Activated CD4-positive, alpha-beta memory T cell treated with anti-CD3 and anti-CD28 coated beads, Interleukin-2, amount 10 ng/mL, durations not matched to agents 7 days and 5 days (primary cell): Measurements from ENCODE around the gene ZNF593. TPM values are rescaled to one million over a fixed set of nuclear protein-coding genes. Genes with fewer than 3 reads are reported as not detected.
A peak's percentile ranks its signal among the peaks of the same experiment; 100 is the strongest.

ENCODE experiments used
- CTCF ChIA-PET: fragments of 350-600 bp; sonication (Branson Sonifier 250); formaldehyde crosslinking; loops from one replicate; lab custom pipeline; 2021; ENCODE audit warnings: antibody characterized with exemption, inconsistent platforms; lab: Charles Lee
- POLR2A ChIA-PET: fragments of 350-600 bp; sonication (Branson Sonifier 250); formaldehyde crosslinking; loops from one replicate; lab custom pipeline; 2021; ENCODE audit warnings: antibody characterized with exemption; lab: Charles Lee
- DNase-seq: peaks from one replicate; pipeline ENCODE4 v3.0.0-alpha.2; 2020
- H3K27ac Mint-ChIP-seq: one replicate; pipeline ENCODE4 v1.8.0; 2021; ENCODE audit warnings: mild to moderate bottlenecking, mixed read lengths
- H3K27me3 Mint-ChIP-seq: one replicate; pipeline ENCODE4 v1.8.0; 2021; ENCODE audit warnings: mixed read lengths
- H3K36me3 Mint-ChIP-seq: one replicate; pipeline ENCODE4 v1.8.0; 2021; ENCODE audit warnings: low read depth, mixed read lengths
- H3K4me1 Mint-ChIP-seq: one replicate; pipeline ENCODE4 v1.8.0; 2021; ENCODE audit warnings: mixed read lengths
- H3K4me3 Mint-ChIP-seq: one replicate; pipeline ENCODE4 v1.8.0; 2021; ENCODE audit warnings: mild to moderate bottlenecking, mixed read lengths
- H3K9me3 Mint-ChIP-seq: one replicate; pipeline ENCODE4 v1.8.0; 2021; ENCODE audit warnings: mixed read lengths
- total RNA-seq, 2 experiments: library from RNA; stranded (reverse); gene quantifications; one replicate each; pipeline ENCODE4 v1.2.3, GENCODE V29; 2021

Gene ZNF593
- total RNA-seq, 2 experiments from 2014 or later, result 20.3 to 22.9 TPM

DNA sequence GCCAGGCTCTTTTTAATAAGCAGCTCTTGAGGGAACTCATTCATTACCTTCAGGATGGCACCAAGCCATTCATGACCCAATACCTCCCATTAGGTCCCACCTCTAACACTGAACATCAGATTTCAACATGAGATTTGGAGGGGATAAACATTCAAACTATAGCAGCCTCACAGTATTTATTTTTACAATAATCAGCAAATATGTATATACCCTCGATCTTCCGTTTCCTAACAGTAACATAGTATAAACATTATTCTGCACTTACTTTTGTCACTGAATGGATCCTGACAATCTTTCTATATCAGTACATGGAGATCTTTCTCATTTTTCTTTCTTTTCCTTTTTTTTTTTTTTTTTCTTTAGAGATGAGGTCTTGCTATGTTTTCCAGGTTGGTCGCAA lies 26.1 kb downstream of the ZNF593 start:
- Mint-ChIP-seq H3K27ac (no peak overlapping the region), H3K27me3 (peaks cover 14% of the 10 kb centered on the region), H3K36me3 (no peaks in the 10 kb centered on the region), H3K4me1 (peaks cover 32% of the 10 kb centered on the region), H3K4me3 (no peak overlapping the region), H3K9me3 (no peaks in the 10 kb centered on the region)
- ChIA-PET POLR2A (no interaction called here), CTCF (interaction anchor here (0.7 to 1.4 kb wide), 3 partner anchors 26 to 222 kb away, joined by 3 to 5 read pairs (median 5); partner anchors contain the start of genes CEP85 and ZNF593)
- no peak for DNase-seq

GRCh38 chr1:26197301-26197700 lies 27.6 kb downstream of the ZNF593 start:
- ChIA-PET CTCF (interaction anchor here (0.6 to 1.1 kb wide), 2 partner anchors 26 to 37 kb away, joined by 3 to 5 read pairs; partner anchors contain the start of genes CEP85 and ZNF593OS), POLR2A (no interaction called here)
- peaks cover 36% of the 10 kb centered on the region for H3K4me1 Mint-ChIP-seq
- peaks cover 12% of the 10 kb centered on the region for H3K27me3 Mint-ChIP-seq
- H3K4me3 Mint-ChIP-seq, result no peak overlapping the region
- H3K27ac Mint-ChIP-seq, result no peak overlapping the region
- H3K9me3 Mint-ChIP-seq, result no peaks in the 10 kb centered on the region
- H3K36me3 Mint-ChIP-seq, result no peaks in the 10 kb centered on the region
- DNase-seq, result no peak

DNA sequence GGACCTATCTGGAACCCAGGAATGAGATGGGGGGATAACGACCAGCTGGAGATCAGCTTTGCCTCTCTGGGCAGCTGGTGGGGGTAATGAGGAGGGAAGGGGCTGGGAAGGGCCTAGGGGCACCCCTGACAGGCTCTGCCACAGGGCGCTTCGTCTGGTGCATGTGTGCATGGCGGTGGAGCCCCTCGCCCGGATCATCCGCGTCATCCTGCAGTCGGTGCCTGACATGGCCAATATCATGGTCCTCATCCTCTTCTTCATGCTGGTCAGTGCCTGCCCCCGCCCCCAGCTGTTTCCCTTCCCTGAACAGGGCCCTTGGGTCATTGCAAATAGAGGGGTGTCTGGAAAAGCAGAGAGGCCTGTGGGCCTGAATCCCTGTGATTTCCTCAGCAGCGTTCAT lies 28.1 kb downstream of the ZNF593 start:
- Mint-ChIP-seq H3K36me3 (no peaks in the 10 kb centered on the region), H3K27me3 (peaks cover 12% of the 10 kb centered on the region), H3K27ac (no peak overlapping the region), H3K4me1 (peaks cover 41% of the 10 kb centered on the region), H3K9me3 (no peaks in the 10 kb centered on the region), H3K4me3 (no peak overlapping the region)
- ChIA-PET CTCF (interaction anchor here (0.6 to 1.1 kb wide), 2 partner anchors 26 to 36 kb away, joined by 3 to 5 read pairs; partner anchors contain the start of genes CEP85 and ZNF593OS), POLR2A (no interaction called here)
- no peak for DNase-seq

GRCh38 chr1:26200413-26200812 lies 30.7 kb downstream of the ZNF593 start:
- H3K27ac Mint-ChIP-seq, result peak overlapping the region; percentile 62
- peaks cover 5% of the 10 kb centered on the region for H3K27me3 Mint-ChIP-seq
- no peak overlapping the region for H3K4me3 Mint-ChIP-seq
- H3K36me3 Mint-ChIP-seq, result no peaks in the 10 kb centered on the region
- ChIA-PET POLR2A (interaction anchor here (0.7 to 3.8 kb wide), 3 partner anchors 14 to 78 kb away, joined by 3 to 44 read pairs (median 5); partner anchors contain the start of gene CEP85), CTCF (interaction anchor here (1.1 to 1.4 kb wide), 2 partner anchors 31 to 34 kb away, joined by 3 to 6 read pairs; partner anchors contain the start of genes CEP85 and ZNF593)
- H3K9me3 Mint-ChIP-seq, result no peaks in the 10 kb centered on the region
- no peak for DNase-seq
- peaks cover 41% of the 10 kb centered on the region for H3K4me1 Mint-ChIP-seq

DNA sequence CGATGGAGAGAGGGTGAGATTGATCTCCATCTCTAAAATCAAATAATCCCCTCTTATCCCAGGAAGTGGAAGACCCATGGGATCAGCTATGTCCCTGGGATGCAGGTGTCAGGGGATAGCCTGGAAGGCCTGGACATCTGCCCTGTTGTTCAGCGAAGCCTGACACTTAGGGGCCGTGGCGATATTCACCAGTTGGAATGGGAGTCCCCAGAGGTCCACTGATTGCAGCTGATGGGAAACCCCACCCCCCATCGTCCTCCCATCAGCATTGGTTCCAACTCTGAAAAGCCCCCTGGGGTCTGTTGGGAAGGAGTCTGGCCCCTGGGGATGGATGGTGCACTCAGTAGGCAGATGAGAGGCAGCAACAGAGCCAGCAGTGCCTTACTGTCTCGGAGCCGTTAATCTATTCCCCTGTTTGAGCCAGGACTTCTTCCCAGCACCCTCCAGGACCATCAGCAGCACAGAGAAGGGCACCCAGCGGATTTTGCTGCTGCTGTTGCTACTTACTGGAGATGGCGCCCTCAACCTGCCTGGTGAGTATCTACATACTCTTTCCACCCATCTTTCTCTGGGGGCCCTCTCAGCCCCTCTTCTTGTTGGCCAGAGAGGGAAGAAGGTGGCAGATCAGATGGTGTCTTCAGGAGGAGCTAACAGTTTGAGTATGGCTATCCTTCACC lies 34.1 kb downstream of the ZNF593 start:
- no peak for DNase-seq
- H3K4me1 Mint-ChIP-seq, result peaks cover 41% of the 10 kb centered on the region
- ChIA-PET CTCF (interaction anchor here (0.9 to 6.1 kb wide), 6 partner anchors 9 to 188 kb away, joined by 3 to 42 read pairs (median 4); partner anchors contain the start of genes CEP85 and ZNF593), POLR2A (interaction anchor here (2.0 to 3.8 kb wide), 3 partner anchors 11 to 72 kb away, joined by 5 to 44 read pairs (median 6); partner anchors contain the start of gene CEP85)
- no peak overlapping the region for H3K4me3 Mint-ChIP-seq
- no peaks in the 10 kb centered on the region for H3K36me3 Mint-ChIP-seq
- no peaks in the 10 kb centered on the region for H3K9me3 Mint-ChIP-seq
- H3K27ac Mint-ChIP-seq, result no peak overlapping the region
- H3K27me3 Mint-ChIP-seq, result no peaks in the 10 kb centered on the region

- no peak overlapping the region for H3K27ac Mint-ChIP-seq
- H3K4me1 Mint-ChIP-seq, result no peaks in the 10 kb centered on the region
- POLR2A ChIA-PET, result no interaction called here
- no peaks in the 10 kb centered on the region for H3K9me3 Mint-ChIP-seq
- no peaks in the 10 kb centered on the region for H3K36me3 Mint-ChIP-seq
- peaks cover 11% of the 10 kb centered on the region for H3K27me3 Mint-ChIP-seq
- no peak overlapping the region for H3K4me3 Mint-ChIP-seq
- no peak for DNase-seq
- CTCF ChIA-PET, result interaction anchor here (1.0 to 3.1 kb wide), 5 partner anchors 21 to 207 kb away, joined by 3 to 14 read pairs (median 3); partner anchors contain the start of genes CATSPER4 and CEP85
These were observed 40.6 kb downstream of the ZNF593 start for GRCh38 chr1:26210147-26210870.

- no peak overlapping the region for H3K27ac Mint-ChIP-seq
- POLR2A ChIA-PET, result interaction anchor here (1.2 kb wide), 1 partner anchor 22 kb away, joined by 3 read pairs; no protein-coding TSS in a partner anchor
- no peak overlapping the region for H3K4me3 Mint-ChIP-seq
- CTCF ChIA-PET, result interaction anchor here (1.4 to 3.1 kb wide), 4 partner anchors 8 to 204 kb away, joined by 5 to 9 read pairs (median 8); partner anchors contain the start of genes CEP85 and ZNF593
- H3K9me3 Mint-ChIP-seq, result no peaks in the 10 kb centered on the region
- no peak for DNase-seq
- H3K27me3 Mint-ChIP-seq, result peaks cover 14% of the 10 kb centered on the region
- no peaks in the 10 kb centered on the region for H3K36me3 Mint-ChIP-seq
- H3K4me1 Mint-ChIP-seq, result no peaks in the 10 kb centered on the region
These were observed 43.0 kb downstream of the ZNF593 start for GRCh38 chr1:26212726-26213125.

GRCh38 chr1:26213335-26213905 lies 43.7 kb downstream of the ZNF593 start:
- no peak for DNase-seq
- ChIA-PET CTCF (interaction anchor here (0.7 to 3.1 kb wide), 5 partner anchors 9 to 1456 kb away, joined by 4 to 9 read pairs (median 7); partner anchors contain the start of genes CEP85 and ZNF593), POLR2A (interaction anchor here (1.2 kb wide), 1 partner anchor 21 kb away, joined by 3 read pairs; no protein-coding TSS in a partner anchor)
- H3K4me3 Mint-ChIP-seq, result no peak overlapping the region
- H3K4me1 Mint-ChIP-seq, result no peaks in the 10 kb centered on the region
- no peak overlapping the region for H3K27ac Mint-ChIP-seq
- no peaks in the 10 kb centered on the region for H3K36me3 Mint-ChIP-seq
- H3K27me3 Mint-ChIP-seq, result peaks cover 14% of the 10 kb centered on the region
- no peaks in the 10 kb centered on the region for H3K9me3 Mint-ChIP-seq

DNA sequence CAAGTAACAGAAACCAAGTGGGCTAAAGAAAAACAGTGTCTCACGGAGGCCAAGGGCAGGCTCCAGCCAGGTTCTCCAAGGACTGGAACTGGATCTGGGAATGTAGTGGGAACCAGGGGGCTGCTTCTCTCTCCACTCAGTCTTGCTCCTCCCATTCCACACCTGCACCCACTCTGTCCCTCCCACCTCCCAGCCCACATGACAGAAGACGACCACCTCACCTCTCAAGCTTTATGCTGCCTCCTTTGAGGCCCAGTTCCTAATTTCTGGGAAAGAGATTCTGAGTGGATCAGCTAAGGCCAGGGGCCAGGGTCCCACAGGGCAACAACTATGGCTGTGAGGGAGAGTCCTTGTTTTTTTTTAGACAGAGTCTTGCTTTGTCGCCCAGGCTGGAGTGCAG lies 45.5 kb downstream of the ZNF593 start:
- H3K4me3 Mint-ChIP-seq, result no peak overlapping the region
- H3K36me3 Mint-ChIP-seq, result no peaks in the 10 kb centered on the region
- peaks cover 9% of the 10 kb centered on the region for H3K27me3 Mint-ChIP-seq
- H3K9me3 Mint-ChIP-seq, result no peaks in the 10 kb centered on the region
- no peaks in the 10 kb centered on the region for H3K4me1 Mint-ChIP-seq
- ChIA-PET POLR2A (no interaction called here), CTCF (no interaction called here)
- no peak overlapping the region for H3K27ac Mint-ChIP-seq
- no peak for DNase-seq

DNA sequence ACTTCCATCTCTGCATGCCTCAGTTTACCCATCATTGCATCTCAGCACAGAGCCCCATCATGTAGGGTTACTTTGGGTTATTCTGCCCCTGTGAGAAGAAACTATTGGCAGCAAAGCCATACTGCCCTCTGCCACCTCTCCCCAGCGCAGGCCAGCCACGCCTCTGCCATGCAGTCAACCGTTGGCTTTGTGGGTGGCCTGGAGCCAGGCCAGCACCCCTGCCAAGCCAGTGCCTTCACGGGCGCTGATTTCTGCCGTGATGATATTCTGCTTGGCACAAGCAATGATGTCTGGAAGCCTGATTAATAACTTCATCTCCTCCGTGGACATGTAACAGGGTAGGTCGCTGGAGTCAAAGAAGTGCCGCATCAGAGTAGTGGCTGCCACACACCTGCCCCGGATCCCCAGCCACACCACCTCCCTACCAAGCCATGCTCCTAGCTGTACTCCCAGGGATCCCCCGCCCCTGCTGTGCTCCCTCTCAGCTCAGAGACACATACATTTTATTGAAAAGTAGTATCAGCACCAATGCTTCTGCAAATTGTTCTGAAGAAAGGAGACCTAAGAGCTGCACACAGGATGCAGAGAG lies 49.3 kb downstream of the ZNF593 start:
- DNase-seq, result no peak
- no peaks in the 10 kb centered on the region for H3K36me3 Mint-ChIP-seq
- CTCF ChIA-PET, result interaction anchor here (0.6 to 4.1 kb wide), 3 partner anchors 15 to 177 kb away, joined by 3 to 20 read pairs (median 4); partner anchors contain the start of gene CEP85

More for the DNA sequence above, 49.3 kb downstream of the ZNF593 start:
- POLR2A ChIA-PET, result interaction anchor here (0.8 kb wide), 1 partner anchor 15 kb away, joined by 3 read pairs; the partner anchor contains the start of gene CEP85
- Mint-ChIP-seq H3K4me3 (no peak overlapping the region), H3K27me3 (peaks cover 15% of the 10 kb centered on the region), H3K4me1 (no peaks in the 10 kb centered on the region), H3K9me3 (no peaks in the 10 kb centered on the region), H3K27ac (no peak overlapping the region)
